ENCODE data around the gene ARNT2. TPM values are rescaled to one million over a fixed set of nuclear protein-coding genes. Genes with fewer than 3 reads are reported as not detected.

ARNT2 gene
- total and polyA plus RNA-seq, 2 experiments from 2014 or later = 3.9 to 5.3 TPM

DNA sequence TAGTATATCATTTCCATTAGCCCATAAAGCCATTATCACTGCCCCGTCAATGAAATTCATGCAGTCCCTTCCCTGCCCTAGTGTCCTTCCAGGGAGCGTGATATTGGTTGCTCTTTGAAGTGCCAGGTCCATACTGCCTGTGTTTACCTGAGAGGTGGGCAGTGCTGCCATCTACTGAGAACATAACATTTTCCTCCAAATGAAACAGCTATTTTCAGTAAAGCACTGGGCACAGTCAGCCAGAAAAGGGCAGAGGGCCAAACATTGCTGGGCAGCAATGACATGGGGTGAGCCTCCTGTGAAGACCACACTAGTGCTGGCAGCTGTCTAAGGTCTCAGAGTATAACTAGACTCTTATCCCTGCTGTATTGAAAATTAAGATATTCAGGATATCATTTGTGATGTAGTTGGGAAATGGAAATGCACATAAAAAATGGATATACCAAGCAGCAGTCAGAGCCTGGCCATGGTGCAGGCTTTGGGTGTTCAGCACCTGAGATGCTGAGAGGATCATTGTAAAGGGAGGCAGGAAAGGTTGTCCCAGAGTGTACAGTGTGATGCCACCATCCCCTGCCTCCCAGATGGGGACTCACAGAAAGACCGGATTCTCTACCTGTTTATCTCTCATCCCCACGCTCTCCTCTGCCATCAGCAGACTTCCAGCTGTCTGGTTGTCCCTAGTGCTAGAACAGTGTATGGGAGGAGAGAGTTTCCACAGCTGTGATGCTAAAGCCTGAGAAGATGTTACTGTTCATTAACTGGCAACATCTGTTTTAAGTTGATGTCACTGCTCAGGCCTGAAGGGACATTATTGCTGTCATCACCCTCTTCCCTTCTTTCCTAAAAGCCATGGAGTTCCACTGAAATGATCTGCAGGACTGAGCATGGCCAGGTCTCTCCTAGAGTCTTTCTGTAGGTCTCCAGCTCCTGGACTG, 108.8 kb downstream of the ARNT2 start:
- Histone ChIP-seq H3K4me2 (no peak overlapping the region), H3K27me3 (no peaks in the 10 kb centered on the region), H3K4me1 (ENCODE audit: insufficient read depth) (no peaks in the 10 kb centered on the region), H3K9me2 (replicated peaks; ENCODE audit: insufficient read depth) (no peaks in the 10 kb centered on the region), H4K20me1 (ENCODE audit: insufficient read depth, poor library complexity, severe bottlenecking) (no peaks in the 10 kb centered on the region), H3K36me3 (replicated peaks; ENCODE audit: insufficient read depth, low read depth) (no peaks in the 10 kb centered on the region), H3K4me3 (no peak overlapping the region), H3K79me2 (no peaks in the 10 kb centered on the region), H2AFZ (no peak overlapping the region), H3K9me3 (ENCODE audit: low read depth) (peaks cover 5% of the 10 kb centered on the region), H3K27ac (no peak overlapping the region)
- no peak for DNase-seq (ENCODE audit: low spot score)
- 79% methylated on average over 4 of the region's 4 CpGs for WGBS (ENCODE audit: low lambda C conversion rate, missing lambda C conversion rate)
- TF ChIP-seq, protein P1, sequence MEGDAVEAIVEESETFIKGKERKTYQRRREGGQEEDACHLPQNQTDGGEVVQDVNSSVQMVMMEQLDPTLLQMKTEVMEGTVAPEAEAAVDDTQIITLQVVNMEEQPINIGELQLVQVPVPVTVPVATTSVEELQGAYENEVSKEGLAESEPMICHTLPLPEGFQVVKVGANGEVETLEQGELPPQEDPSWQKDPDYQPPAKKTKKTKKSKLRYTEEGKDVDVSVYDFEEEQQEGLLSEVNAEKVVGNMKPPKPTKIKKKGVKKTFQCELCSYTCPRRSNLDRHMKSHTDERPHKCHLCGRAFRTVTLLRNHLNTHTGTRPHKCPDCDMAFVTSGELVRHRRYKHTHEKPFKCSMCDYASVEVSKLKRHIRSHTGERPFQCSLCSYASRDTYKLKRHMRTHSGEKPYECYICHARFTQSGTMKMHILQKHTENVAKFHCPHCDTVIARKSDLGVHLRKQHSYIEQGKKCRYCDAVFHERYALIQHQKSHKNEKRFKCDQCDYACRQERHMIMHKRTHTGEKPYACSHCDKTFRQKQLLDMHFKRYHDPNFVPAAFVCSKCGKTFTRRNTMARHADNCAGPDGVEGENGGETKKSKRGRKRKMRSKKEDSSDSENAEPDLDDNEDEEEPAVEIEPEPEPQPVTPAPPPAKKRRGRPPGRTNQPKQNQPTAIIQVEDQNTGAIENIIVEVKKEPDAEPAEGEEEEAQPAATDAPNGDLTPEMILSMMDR (IDR thresholded peaks at IDR 0.05; ENCODE audit: poor library complexity) = peak; percentile 28
- TF ChIP-seq EZH2 (IDR thresholded peaks at IDR 0.05; ENCODE audit: borderline replicate concordance) = no peak
- no peak for TF ChIP-seq EZH2phosphoT487 (IDR thresholded peaks at IDR 0.05; ENCODE audit: low read depth, severe bottlenecking, unreplicated experiment)

DNA sequence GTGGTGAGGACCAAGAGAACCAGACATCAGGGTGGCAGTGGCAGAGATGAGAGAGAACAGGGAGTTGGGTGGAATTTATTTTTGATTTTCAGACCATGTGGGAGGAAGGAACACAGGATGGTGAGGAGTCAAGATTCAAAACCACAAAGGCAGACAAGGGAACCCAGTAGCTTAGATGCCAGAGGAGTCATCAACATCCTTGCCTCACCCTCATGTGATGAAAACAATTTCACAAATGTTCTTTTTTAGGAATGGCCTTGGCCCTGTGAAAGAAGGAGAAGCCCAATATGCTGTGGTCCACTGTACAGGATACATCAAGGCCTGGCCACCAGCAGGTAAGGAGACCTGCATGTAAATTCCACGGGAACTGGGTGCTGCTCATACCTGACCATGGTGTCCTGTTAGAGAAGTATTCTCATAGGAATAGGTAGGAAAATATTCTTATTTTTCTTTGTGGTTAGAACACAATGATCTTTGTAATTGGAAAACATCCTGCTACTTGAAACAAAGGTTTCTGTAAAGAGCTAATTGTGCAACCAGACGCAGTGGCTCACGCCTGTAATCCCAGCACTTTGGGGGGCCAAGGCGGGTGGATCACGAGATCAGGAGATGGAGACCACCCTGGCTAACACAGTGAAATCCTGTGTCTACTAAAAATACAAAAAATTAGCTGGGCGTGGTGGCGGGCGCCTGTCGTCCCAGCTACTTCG, 110.0 kb downstream of the ARNT2 start:
- no peak overlapping the region for H3K4me3 ChIP-seq
- H3K36me3 ChIP-seq (replicated peaks; ENCODE audit: insufficient read depth, low read depth) = no peaks in the 10 kb centered on the region
- no peaks in the 10 kb centered on the region for H3K79me2 ChIP-seq
- H2AFZ ChIP-seq = no peak overlapping the region
- H3K9me3 ChIP-seq (ENCODE audit: low read depth) = peaks cover 5% of the 10 kb centered on the region
- H3K27me3 ChIP-seq = no peaks in the 10 kb centered on the region
- TF ChIP-seq EZH2 (IDR thresholded peaks at IDR 0.05; ENCODE audit: borderline replicate concordance) (no peak), EZH2phosphoT487 (IDR thresholded peaks at IDR 0.05; ENCODE audit: low read depth, severe bottlenecking, unreplicated experiment) (no peak)
- TF ChIP-seq, protein P1 (IDR thresholded peaks at IDR 0.05; ENCODE audit: poor library complexity) = no peak
- DNase-seq (ENCODE audit: low spot score) = no peak
- no peak overlapping the region for H3K4me2 ChIP-seq
- no peaks in the 10 kb centered on the region for H3K4me1 ChIP-seq (ENCODE audit: insufficient read depth)
- no peak overlapping the region for H3K27ac ChIP-seq
- H4K20me1 ChIP-seq (ENCODE audit: insufficient read depth, poor library complexity, severe bottlenecking) = no peaks in the 10 kb centered on the region
- no peaks in the 10 kb centered on the region for H3K9me2 ChIP-seq (replicated peaks; ENCODE audit: insufficient read depth)
- 98% methylated on average over 10 of the region's 10 CpGs for WGBS (ENCODE audit: low lambda C conversion rate, missing lambda C conversion rate)

DNA sequence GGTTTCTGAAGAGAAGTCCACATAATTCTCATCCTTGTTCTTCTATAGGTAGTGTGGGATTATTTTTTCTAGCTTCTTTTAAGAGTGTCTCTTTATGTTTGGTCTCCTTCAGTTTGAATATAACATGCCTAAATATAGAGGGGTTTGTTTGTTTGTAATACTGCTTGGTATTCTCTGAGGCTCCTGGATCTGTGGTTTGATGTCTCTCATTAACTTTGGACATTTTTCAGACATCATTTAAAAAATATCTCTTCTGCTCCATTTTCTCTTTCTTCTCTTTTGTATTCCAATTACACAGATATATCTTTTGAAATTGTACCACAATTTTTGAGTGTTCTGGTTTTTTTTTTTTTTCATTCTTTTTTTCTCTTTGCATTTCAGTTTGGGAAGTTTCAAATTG, 113.1 kb downstream of the ARNT2 start:
- H3K27me3 ChIP-seq = no peaks in the 10 kb centered on the region
- no peaks in the 10 kb centered on the region for H4K20me1 ChIP-seq (ENCODE audit: insufficient read depth, poor library complexity, severe bottlenecking)
- TF ChIP-seq, protein P1 (IDR thresholded peaks at IDR 0.05; ENCODE audit: poor library complexity) = no peak
- TF ChIP-seq EZH2 (IDR thresholded peaks at IDR 0.05; ENCODE audit: borderline replicate concordance) = no peak
- TF ChIP-seq EZH2phosphoT487 (IDR thresholded peaks at IDR 0.05; ENCODE audit: low read depth, severe bottlenecking, unreplicated experiment) = no peak
- no peaks in the 10 kb centered on the region for H3K4me1 ChIP-seq (ENCODE audit: insufficient read depth)
- H2AFZ ChIP-seq = no peak overlapping the region
- H3K79me2 ChIP-seq = no peaks in the 10 kb centered on the region
- no peaks in the 10 kb centered on the region for H3K9me2 ChIP-seq (replicated peaks; ENCODE audit: insufficient read depth)
- no peak for DNase-seq (ENCODE audit: low spot score)
- H3K4me2 ChIP-seq = no peak overlapping the region
- H3K4me3 ChIP-seq = no peak overlapping the region
- no peak overlapping the region for H3K27ac ChIP-seq
- H3K9me3 ChIP-seq (ENCODE audit: low read depth) = peaks cover 5% of the 10 kb centered on the region
- H3K36me3 ChIP-seq (replicated peaks; ENCODE audit: insufficient read depth, low read depth) = no peaks in the 10 kb centered on the region

Measured in hepatocyte (in vitro differentiated cells).